HG03064 (cell line): ENCODE measurements around the gene ABCA7.
"Not testable (repeated sequence)": the region's sequence is repeated elsewhere in the genome, so short reads cannot be mapped to it uniquely, and the experiment has no call there.

Experiments
- ATAC-seq: cut with Tn5 transposase; IDR thresholded peaks from one replicate; pipeline ENCODE4 v1.9.1; 2021; ENCODE audit warnings: low read depth; ENCODE audit not compliant: unreplicated experiment

ABCA7 gene

GRCh38 chr19:1113030-1113985 lies 73.4 kb downstream of the ABCA7 start:
- ATAC-seq = no peak

- ATAC-seq = no peak
Observed at GRCh38 chr19:1113986-1114483, 74.1 kb downstream of the ABCA7 start.

GRCh38 chr19:1114728-1115127 lies 74.8 kb downstream of the ABCA7 start:
- ATAC-seq = not testable (repeated sequence)
